H1 (cell line): ENCODE measurements around the gene MRPS12. TPM values are rescaled to one million over a fixed set of nuclear protein-coding genes. Genes with fewer than 3 reads are reported as not detected.

ENCODE experiments used
- CHD7 ChIP-seq: fragments of 300-600 bp; sonication (generic); IDR thresholded peaks from 2 replicates; pipeline ENCODE4 v1.7.1; 2012; ENCODE audit warnings: low read length, moderate library complexity, mild to moderate bottlenecking, inconsistent platforms; ENCODE audit not compliant: insufficient replicate concordance
- CTCF ChIP-seq, 3 experiments: IDR thresholded peaks; 1 replicate in 2 of 3; 2 replicates in 1 of 3; pipeline versions ENCODE4 v1.5.1 to v1.6.1; 2011; ENCODE audit warnings: low read length in 3 of 3, mild to moderate bottlenecking in 3 of 3, inconsistent platforms in 2 of 3, low read depth in 1 of 3, moderate library complexity in 1 of 3; ENCODE audit not compliant: insufficient read depth in 1 of 3; ENCODE audit errors: control extremely low read depth in 1 of 3
- MAFK ChIP-seq: IDR thresholded peaks from 2 replicates; pipeline ENCODE4 v1.6.1; 2012; ENCODE audit warnings: low read depth, mild to moderate bottlenecking, improper control_type of control experiment, low read length
- NRF1 ChIP-seq: IDR thresholded peaks from 2 replicates; pipeline ENCODE4 v1.6.1; 2011; ENCODE audit warnings: mild to moderate bottlenecking, low read depth, low read length, improper control_type of control experiment
- POU5F1 ChIP-seq: IDR thresholded peaks from 2 replicates; pipeline ENCODE4 v1.6.1; 2011; ENCODE audit warnings: low read depth, mild to moderate bottlenecking, low read length, moderate library complexity
- SRF ChIP-seq: IDR thresholded peaks from 2 replicates; pipeline ENCODE4 v1.6.1; 2011; ENCODE audit warnings: mild to moderate bottlenecking, low read depth, low read length, moderate library complexity
- TEAD4 ChIP-seq: IDR thresholded peaks from 2 replicates; pipeline ENCODE4 v1.6.1; 2012; ENCODE audit warnings: low read depth, low read length, inconsistent platforms, mixed read lengths
- polyA plus RNA-seq, 7 experiments: library from polyadenylated mRNA; depleted of rRNA in 3 of 7; stranded (reverse) in 5 of 7; unstranded in 2 of 7; fragments of >200 nt in 5 of 7; fragments of 200-250 nt in 2 of 7; gene quantifications; 1 replicate in 5 of 7; 2 replicates in 1 of 7; 4 replicates in 1 of 7; pipeline versions ENCODE4 v1.2.1 to v1.2.3, GENCODE V29; 2011 to 2013; ENCODE audit warnings: missing spikeins in 2 of 7, mixed read lengths in 2 of 7
- total RNA-seq: library from RNA; stranded (reverse); fragmentation: NEBNext Ultra II Directional; extraction: Animal tissue kit (Norgen Biotek cat#: 25700); gene quantifications from 2 replicates; pipeline ENCODE4 v1.2.1, GENCODE V29; 2021

MRPS12 gene
- total and polyA plus RNA-seq, 2 of the 8 experiments (the other 6 are each of a cell fraction or from before 2014, with no cell fraction given) = 79.0 to 175 TPM

GRCh38 chr19:38971672-38972071, 40.9 kb downstream of the MRPS12 start (continued):
- TF ChIP-seq CHD7 (no peak), NRF1 (no peak), POU5F1 (no peak), CTCF (IDR thresholded peaks at IDR 0.05; ENCODE audit: control extremely low read depth in 1 of 3, insufficient read depth in 1 of 3, low read depth in 1 of 3, low read length in 3 of 3) (no peak), SRF (no peak), TEAD4 (no peak), MAFK (no peak)
